ENCODE results near the gene IGHMBP2.

IGHMBP2 gene

DNA sequence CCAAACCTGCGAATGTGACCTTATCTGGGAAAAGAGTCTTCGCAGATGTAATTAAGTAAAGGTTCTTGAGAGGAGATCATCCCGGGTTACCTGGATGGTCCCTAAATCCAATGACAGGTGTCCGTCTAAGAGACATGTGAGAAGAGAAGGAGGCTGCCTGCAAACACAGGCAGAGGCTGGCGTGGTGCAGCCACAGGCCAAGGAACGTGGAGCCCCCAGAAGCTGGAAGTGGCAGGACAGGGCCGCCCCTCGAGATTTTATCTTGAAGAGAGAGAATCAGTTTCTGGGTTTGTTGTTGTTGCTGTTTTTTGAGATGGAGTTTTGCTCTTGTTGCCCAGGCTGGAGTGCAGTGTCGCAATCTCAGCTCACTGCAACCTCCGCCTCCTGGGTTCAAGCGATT lies 43.5 kb downstream of the IGHMBP2 start:
- H3K4me3 ChIP-seq: no peak overlapping the region
- TF ChIP-seq Cebpa-rat (IDR thresholded peaks at IDR 0.05): no peak
- no peaks in the 10 kb centered on the region for H3K9me3 ChIP-seq
- H3K27me3 ChIP-seq: no peaks in the 10 kb centered on the region
- H3K36me3 ChIP-seq: no peaks in the 10 kb centered on the region
- no peak overlapping the region for H3K9ac ChIP-seq
- H3K27ac ChIP-seq: no peak overlapping the region
- peaks cover 33% of the 10 kb centered on the region for H3K4me1 ChIP-seq
- H3K4me2 ChIP-seq: no peak overlapping the region
- no peaks in the 10 kb centered on the region for H4K20me1 ChIP-seq

- Histone ChIP-seq H3K4me3 (no peak overlapping the region), H3K4me2 (no peak overlapping the region), H3K27ac (no peak overlapping the region), H3K9me3 (no peaks in the 10 kb centered on the region), H3K9ac (no peak overlapping the region), H3K4me1 (peaks cover 22% of the 10 kb centered on the region), H3K27me3 (no peaks in the 10 kb centered on the region), H3K36me3 (no peaks in the 10 kb centered on the region), H4K20me1 (no peaks in the 10 kb centered on the region)
- TF ChIP-seq Cebpa-rat (IDR thresholded peaks at IDR 0.05): no peak
Observed at GRCh38 chr11:68948496-68948895, 44.8 kb downstream of the IGHMBP2 start.

DNA sequence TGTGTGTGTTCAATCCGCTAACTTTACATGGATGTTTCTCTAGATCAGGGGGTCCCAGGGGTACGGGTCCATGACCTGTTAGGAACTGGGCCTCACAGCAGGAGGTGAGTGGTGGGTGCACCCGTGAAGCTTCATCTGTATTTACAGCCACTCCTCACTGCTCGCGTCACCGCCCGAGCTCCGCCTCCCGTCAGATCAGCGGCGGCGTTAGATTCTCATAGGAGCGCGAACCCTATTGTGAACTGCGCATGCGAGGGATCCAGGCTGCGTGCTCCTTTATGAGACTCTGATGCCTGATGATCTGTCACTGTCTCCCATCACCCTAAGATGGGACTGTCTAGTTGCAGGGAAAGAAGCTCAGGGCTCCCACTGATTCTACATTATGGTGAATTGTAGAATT lies 45.2 kb downstream of the IGHMBP2 start:
- no peaks in the 10 kb centered on the region for H3K27me3 ChIP-seq
- H3K36me3 ChIP-seq: no peaks in the 10 kb centered on the region
- TF ChIP-seq Cebpa-rat (IDR thresholded peaks at IDR 0.05): no peak
- H3K9me3 ChIP-seq: no peaks in the 10 kb centered on the region
- no peak overlapping the region for H3K4me3 ChIP-seq
- H4K20me1 ChIP-seq: no peaks in the 10 kb centered on the region
- H3K27ac ChIP-seq: no peak overlapping the region
- H3K9ac ChIP-seq: no peak overlapping the region
- H3K4me2 ChIP-seq: no peak overlapping the region
- H3K4me1 ChIP-seq: peaks cover 21% of the 10 kb centered on the region

GRCh38 chr11:68950270-68950669 lies 46.6 kb downstream of the IGHMBP2 start:
- no peaks in the 10 kb centered on the region for H4K20me1 ChIP-seq
- no peak overlapping the region for H3K9ac ChIP-seq
- no peak overlapping the region for H3K4me3 ChIP-seq
- no peak overlapping the region for H3K27ac ChIP-seq
- H3K4me1 ChIP-seq: peaks cover 27% of the 10 kb centered on the region
- H3K4me2 ChIP-seq: no peak overlapping the region
- H3K9me3 ChIP-seq: no peaks in the 10 kb centered on the region
- H3K36me3 ChIP-seq: no peaks in the 10 kb centered on the region
- no peaks in the 10 kb centered on the region for H3K27me3 ChIP-seq
- TF ChIP-seq Cebpa-rat (IDR thresholded peaks at IDR 0.05): no peak

- Histone ChIP-seq H3K27me3 (no peaks in the 10 kb centered on the region), H3K9me3 (no peaks in the 10 kb centered on the region), H3K36me3 (no peaks in the 10 kb centered on the region), H3K4me2 (0 out of 2 replicates have a peak overlapping the region, but pooled peaks have one; percentile 26), H3K4me3 (no peak overlapping the region), H3K4me1 (peaks cover 31% of the 10 kb centered on the region), H3K27ac (no peak overlapping the region), H3K9ac (no peak overlapping the region), H4K20me1 (no peaks in the 10 kb centered on the region)
- TF ChIP-seq Cebpa-rat (IDR thresholded peaks at IDR 0.05): no peak
Observed at GRCh38 chr11:68950762-68951161, 47.1 kb downstream of the IGHMBP2 start.

DNA sequence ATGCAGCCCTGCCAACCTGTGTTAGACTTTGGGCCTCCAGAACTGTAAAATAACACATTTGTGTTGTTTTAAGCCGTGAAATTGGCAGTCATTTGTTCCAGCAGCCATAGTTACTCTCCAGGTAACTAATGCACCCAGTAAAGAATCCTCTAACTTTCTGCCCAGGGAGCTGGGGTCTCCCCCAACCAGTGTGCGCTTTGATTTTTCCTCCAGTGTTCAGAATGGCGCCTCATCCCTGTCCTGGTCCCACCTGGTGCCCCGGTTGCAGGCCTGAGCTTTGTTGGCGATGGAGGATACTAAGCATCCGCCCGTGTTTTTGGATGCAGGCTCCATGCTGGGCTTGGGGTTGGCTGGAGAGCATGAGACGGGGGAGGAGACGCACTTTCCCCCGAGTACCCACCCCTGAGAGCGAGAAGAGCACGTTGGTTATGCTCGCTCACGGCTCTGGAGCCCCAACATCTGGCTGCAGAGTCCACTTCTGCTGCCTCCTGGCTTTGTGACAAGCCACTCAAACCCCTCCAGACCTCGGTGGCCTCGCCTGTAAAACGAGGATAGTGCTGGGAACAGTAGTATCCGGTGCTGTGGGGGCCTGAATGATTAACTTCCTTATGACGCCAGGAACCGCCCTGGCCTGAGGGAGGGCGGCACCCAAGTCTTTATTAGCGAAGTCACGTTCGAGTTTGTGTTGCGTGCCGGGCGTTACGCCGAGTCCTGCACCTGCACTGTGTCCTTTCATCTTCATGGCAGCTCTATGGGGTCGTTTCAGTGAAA lies 51.3 kb downstream of the IGHMBP2 start:
- H3K4me1 ChIP-seq: peaks cover 23% of the 10 kb centered on the region
- no peaks in the 10 kb centered on the region for H4K20me1 ChIP-seq
- no peaks in the 10 kb centered on the region for H3K27me3 ChIP-seq
- H3K9ac ChIP-seq: no peak overlapping the region
- no peaks in the 10 kb centered on the region for H3K36me3 ChIP-seq
- no peak overlapping the region for H3K27ac ChIP-seq
- peaks cover 7% of the 10 kb centered on the region; the same call in 1 of the 2 replicates for H3K9me3 ChIP-seq
- H3K4me3 ChIP-seq: no peak overlapping the region
- TF ChIP-seq Cebpa-rat (IDR thresholded peaks at IDR 0.05): no peak
- H3K4me2 ChIP-seq: peak overlapping the region; percentile 66

- Histone ChIP-seq H3K9ac (no peak overlapping the region), H4K20me1 (no peaks in the 10 kb centered on the region), H3K9me3 (peaks cover 7% of the 10 kb centered on the region; the same call in 1 of the 2 replicates), H3K4me2 (peak overlapping the region; percentile 66), H3K36me3 (no peaks in the 10 kb centered on the region), H3K4me1 (peaks cover 23% of the 10 kb centered on the region), H3K27ac (no peak overlapping the region), H3K4me3 (no peak overlapping the region), H3K27me3 (no peaks in the 10 kb centered on the region)
- no peak for TF ChIP-seq Cebpa-rat (IDR thresholded peaks at IDR 0.05)
Observed at GRCh38 chr11:68955607-68955958, 51.9 kb downstream of the IGHMBP2 start.

DNA sequence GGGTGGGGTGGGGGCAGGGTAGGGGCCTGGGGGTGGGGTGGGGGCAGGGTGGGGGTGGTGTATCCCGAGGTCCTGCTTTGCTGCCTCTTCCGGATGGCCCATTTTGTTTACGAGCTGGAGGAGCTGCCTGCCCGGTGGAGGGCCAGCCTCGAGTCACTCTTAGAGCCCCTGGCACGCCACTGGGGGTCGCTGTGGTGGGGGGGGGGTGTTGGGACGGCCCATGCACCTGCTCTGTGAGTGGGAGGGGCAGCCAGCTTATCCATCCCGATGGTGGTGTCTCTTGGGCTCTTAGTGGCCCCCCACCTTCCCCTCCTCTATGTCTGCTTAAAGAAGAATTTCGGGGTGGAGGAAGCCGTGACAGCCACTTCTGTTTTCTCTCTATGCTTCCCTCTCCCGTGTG lies 52.5 kb downstream of the IGHMBP2 start:
- Histone ChIP-seq H3K4me3 (no peak overlapping the region), H3K36me3 (no peaks in the 10 kb centered on the region), H3K27ac (no peak overlapping the region), H3K9ac (no peak overlapping the region), H3K9me3 (peaks cover 7% of the 10 kb centered on the region; the same call in 1 of the 2 replicates), H3K4me2 (no peak overlapping the region), H3K4me1 (peaks cover 20% of the 10 kb centered on the region), H3K27me3 (no peaks in the 10 kb centered on the region), H4K20me1 (no peaks in the 10 kb centered on the region)
- no peak for TF ChIP-seq Cebpa-rat (IDR thresholded peaks at IDR 0.05)

DNA sequence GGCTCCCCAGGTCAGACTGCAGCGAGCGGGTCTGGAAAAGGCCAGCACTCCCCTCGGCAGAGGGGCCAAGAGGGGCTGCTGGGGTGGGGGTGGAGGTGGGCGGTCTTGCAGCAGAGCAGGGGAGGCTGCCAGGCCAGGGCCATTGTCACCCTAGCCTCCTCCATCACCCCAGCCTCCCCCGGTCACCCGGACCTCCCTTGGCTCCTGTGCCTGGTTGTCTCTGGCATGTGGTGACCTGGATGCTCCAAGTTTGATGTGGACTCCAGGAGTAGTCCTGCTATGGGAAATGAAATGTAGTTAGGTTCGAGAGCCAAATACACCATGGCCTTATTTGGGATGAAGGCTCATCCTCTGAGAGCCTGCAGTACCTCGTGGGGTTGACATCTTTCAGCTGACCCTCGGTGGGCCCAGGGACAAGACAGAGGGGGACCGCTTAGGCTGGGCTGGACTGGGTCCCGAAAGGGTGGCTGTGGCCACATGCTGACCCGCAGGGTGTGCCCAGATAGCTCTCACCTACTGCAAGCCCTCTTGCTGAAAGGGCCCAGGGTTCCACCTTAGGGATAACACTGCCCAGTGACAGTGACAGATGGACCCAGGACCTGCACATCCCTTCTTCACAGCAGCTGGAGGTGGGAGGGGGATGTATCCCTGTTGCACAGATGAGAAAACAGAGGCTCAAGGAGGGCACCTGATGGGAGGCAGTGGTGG lies 53.0 kb downstream of the IGHMBP2 start:
- H3K27me3 ChIP-seq: no peaks in the 10 kb centered on the region
- no peaks in the 10 kb centered on the region for H3K36me3 ChIP-seq
- H3K9me3 ChIP-seq: peaks cover 7% of the 10 kb centered on the region; the same call in 1 of the 2 replicates
- H3K9ac ChIP-seq: no peak overlapping the region
- H3K27ac ChIP-seq: no peak overlapping the region
- H3K4me3 ChIP-seq: no peak overlapping the region
- H3K4me2 ChIP-seq: no peak overlapping the region
- no peaks in the 10 kb centered on the region for H4K20me1 ChIP-seq
- peaks cover 15% of the 10 kb centered on the region for H3K4me1 ChIP-seq
- TF ChIP-seq Cebpa-rat (IDR thresholded peaks at IDR 0.05): no peak

- Histone ChIP-seq H3K4me3 (no peak overlapping the region), H3K9me3 (peaks cover 7% of the 10 kb centered on the region; the same call in 1 of the 2 replicates), H3K4me1 (peaks cover 17% of the 10 kb centered on the region), H3K9ac (no peak overlapping the region), H3K4me2 (no peak overlapping the region), H3K27me3 (no peaks in the 10 kb centered on the region), H4K20me1 (no peaks in the 10 kb centered on the region), H3K36me3 (no peaks in the 10 kb centered on the region), H3K27ac (no peak overlapping the region)
- no peak for TF ChIP-seq Cebpa-rat (IDR thresholded peaks at IDR 0.05)
Observed at GRCh38 chr11:68958211-68958610, 54.5 kb downstream of the IGHMBP2 start.
